ENCODE data around the gene POLR1E.

The POLR1E gene

GRCh38 chr9:37551468-37551867, 65.7 kb downstream of the POLR1E start:
- H3K9ac ChIP-seq (ENCODE audit: low read length in 2 of 2), result no peak overlapping the region
- no peaks in the 10 kb centered on the region for H3K27me3 ChIP-seq (ENCODE audit: control insufficient read depth in 1 of 2, insufficient read depth in 2 of 2, low read length in 2 of 2)
- H3K27ac ChIP-seq (ENCODE audit: low read length), result no peak overlapping the region
- H3K4me1 ChIP-seq (ENCODE audit: control insufficient read depth, insufficient read depth, low read length), result no peaks in the 10 kb centered on the region
- no peak overlapping the region for H3K4me3 ChIP-seq (ENCODE audit: low read length in 2 of 2)
- no peaks in the 10 kb centered on the region for H3K36me3 ChIP-seq (ENCODE audit: control insufficient read depth in 2 of 2, insufficient read depth in 2 of 2, low read length in 2 of 2)
- no peaks in the 10 kb centered on the region for H3K9me3 ChIP-seq (ENCODE audit: control insufficient read depth in 2 of 2, low read length in 2 of 2)

- Histone ChIP-seq H3K36me3 (ENCODE audit: control insufficient read depth in 2 of 2, insufficient read depth in 2 of 2, low read length in 2 of 2) (no peaks in the 10 kb centered on the region), H3K4me1 (ENCODE audit: control insufficient read depth, insufficient read depth, low read length) (no peaks in the 10 kb centered on the region), H3K9me3 (ENCODE audit: control insufficient read depth in 2 of 2, low read length in 2 of 2) (no peaks in the 10 kb centered on the region), H3K27me3 (ENCODE audit: control insufficient read depth in 1 of 2, insufficient read depth in 2 of 2, low read length in 2 of 2) (no peaks in the 10 kb centered on the region), H3K9ac (ENCODE audit: low read length in 2 of 2) (no peak overlapping the region), H3K27ac (ENCODE audit: low read length) (no peak overlapping the region), H3K4me3 (ENCODE audit: low read length in 2 of 2) (no peak overlapping the region)
Observed at GRCh38 chr9:37551888-37552287, 66.1 kb downstream of the POLR1E start.
